ENCODE data around the gene DGKI.

- no peak for TF ChIP-seq CTCF (IDR thresholded peaks at IDR 0.05; ENCODE audit: insufficient read depth, low read length, poor library complexity, severe bottlenecking)
- no peak for TF ChIP-seq EZH2phosphoT487 (conservative IDR thresholded peaks at IDR 0.05; ENCODE audit: low read length)
Measured at GRCh38 chr7:137820677-137821420, 25.9 kb downstream of the DGKI start.
